GM19239 (cell line): ENCODE results near the gene HIVEP3.

Source experiments
- DNase-seq: peaks from one replicate; pipeline ENCODE4 v3.0.0; 2011; ENCODE audit warnings: low spot score; ENCODE audit not compliant: insufficient read length
- FAIRE-seq: peaks from 2 replicates; lab custom pipeline; 2011; peaks lifted over from hg19 to GRCh38; lab: Jason Lieb, UNC

The HIVEP3 gene

DNA sequence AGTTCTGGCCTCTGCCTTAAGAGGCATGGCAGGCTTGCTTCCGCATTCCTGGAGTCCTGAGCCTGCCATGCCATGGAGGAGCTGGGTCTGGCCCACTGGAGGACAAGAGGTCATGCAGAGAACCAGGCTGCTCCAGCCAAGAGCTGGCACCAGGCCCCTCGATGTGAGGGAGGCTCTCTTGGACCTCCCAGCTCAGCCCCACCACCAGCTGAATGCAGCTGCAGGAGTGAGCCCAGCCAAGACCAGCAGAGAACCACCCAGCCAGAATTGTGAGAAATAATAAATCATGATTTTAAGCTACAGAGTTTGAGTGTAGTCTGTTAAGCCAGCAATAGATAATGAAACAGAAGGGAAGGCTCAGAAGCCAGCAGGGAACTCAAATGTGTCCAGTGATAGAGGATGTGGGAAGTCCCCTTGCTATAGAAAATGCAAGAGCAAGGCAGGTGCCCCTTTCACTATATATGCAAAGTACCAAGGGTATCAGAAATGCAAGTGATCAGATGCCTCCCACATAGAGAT lies 118.4 kb downstream of the HIVEP3 start:
- DNase-seq (no peak), FAIRE-seq (peak; percentile 86)

DNA sequence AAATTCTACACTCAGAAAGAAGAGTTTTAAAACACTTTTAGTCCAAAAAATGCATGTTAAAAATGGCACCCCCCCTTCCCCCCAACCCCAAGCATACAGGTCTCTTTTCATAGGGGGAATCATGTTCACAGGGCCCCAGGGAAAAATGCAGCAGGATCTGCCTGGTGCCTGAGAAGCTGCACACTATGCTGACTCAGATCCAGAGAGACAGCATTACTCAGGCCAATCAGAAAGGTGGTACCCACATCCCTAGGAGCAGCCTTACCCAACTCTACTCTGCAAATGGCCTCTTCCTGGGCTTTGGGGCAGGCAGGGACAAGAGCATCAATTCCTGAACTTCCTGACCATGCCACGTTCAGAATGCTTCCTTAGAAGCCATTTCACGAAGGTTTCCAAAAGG lies 119.0 kb downstream of the HIVEP3 start:
- no peak for FAIRE-seq
- DNase-seq, result no peak

DNA sequence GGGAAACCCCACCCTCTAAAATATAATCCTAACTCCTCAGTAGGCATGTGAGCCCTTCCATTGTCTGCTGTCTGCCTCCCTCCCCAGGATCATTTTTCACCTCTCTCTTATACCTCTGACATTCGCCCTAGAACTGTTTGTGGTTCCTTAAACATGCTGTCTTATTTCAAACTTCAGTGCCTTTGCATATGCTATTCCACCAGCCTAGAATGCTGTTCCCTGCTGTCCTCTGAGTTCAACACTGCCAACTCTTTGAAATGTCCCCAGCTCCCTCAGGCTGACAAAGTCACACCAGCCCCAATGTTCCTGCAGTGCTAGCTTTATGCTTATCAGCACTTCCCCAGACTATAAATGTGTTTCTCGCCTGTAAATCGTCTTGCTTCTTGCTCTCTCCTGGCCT lies 119.5 kb downstream of the HIVEP3 start:
- no peak for FAIRE-seq
- no peak for DNase-seq

DNA sequence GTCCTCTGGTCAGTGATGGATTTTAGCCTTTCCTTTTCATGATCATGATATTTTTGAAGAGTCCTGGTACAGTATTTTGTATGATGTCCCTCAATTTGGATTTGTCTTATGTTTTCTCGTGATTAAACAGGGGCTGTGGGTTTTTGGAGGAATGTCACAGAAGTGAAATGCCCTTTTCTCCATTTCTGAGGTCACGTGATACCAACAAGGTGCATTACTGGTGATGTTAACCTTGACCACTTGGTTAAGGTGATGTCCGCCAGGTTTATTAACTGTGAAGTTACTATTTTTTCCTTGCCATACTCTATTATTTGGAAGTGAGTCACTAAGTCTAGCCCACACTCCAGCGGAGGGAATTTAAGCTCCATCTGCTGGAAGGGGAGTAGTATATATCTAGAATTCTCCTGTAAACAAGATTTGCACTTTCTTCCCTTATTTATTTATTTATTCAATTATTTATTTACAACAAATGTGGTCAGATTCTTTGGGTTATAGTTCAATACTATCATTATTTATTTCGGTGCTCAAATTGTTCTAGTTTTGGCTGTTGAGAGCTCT lies 123.4 kb downstream of the HIVEP3 start:
- no peak for FAIRE-seq
- no peak for DNase-seq

DNA sequence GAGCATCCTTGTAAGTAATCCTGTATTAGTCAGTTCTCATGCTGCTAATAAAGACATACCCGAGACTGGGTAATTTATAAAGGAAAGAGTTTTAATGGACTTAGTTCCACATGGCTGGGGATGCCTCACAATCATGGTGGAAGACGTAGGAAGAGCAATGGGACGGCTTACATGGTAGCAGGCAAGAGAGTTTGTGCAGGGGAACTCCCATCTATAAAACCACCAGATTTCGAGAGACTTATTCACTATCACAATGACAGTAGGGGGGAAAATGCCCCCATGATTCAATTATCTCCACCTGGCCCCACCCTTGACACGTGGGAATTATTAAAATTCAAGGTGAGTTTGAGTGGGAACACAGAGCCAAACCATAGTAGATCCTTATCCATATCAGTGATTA lies 124.7 kb downstream of the HIVEP3 start:
- FAIRE-seq (no peak), DNase-seq (no peak)

DNA sequence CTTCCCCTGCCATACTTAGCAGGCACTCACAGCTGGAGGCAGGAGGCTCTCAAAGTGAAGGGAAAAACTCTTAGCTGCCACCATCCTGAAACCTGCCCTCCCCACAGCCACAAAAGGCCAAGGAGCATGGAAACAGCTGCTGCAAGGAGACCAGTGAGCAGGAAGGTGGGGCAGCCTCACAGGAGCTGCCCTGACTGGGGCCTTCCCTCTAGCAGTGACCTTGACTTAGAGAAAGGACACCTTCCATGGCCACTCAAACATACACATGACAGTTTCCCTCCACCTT lies 126.3 kb downstream of the HIVEP3 start:
- FAIRE-seq, result no peak
- no peak for DNase-seq

DNA sequence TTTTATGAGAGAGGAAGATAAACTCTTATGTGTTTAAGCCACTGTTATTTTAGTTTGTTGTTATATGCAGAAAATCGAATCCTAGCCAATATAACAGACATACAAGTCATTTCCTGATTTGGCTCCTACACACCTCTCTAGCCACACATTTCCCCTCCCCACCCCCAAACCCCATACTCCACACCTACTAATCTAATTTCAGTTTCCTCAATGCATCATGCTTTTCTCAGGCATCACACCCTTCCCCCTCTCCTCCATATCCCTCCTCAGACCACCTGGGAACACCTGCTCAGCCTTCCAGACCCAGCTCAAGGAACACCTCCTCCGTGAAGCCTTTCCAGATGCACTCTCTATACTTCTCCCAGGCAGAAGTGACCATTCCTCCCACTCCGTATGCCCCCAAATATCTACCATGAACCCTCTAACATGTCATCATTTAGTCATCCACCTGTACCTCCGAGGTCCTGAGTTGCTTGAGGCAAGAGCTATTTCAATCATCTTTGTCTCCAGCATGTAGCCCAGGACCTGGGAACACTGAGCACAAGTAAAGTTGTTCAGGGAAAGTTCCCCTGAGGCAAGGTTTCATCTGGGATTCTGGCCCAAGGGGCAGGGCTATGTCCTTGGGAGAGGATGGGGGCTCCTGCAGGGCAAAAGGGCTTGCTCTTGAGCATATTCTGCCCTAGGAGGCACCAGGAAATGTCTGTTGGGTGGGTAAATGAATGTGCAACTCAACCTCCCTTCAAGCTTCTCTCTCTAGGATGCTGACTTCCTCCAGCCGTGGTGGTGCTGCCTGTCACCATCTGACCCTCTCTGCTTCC lies 126.8 kb downstream of the HIVEP3 start:
- FAIRE-seq (peak; percentile 89), DNase-seq (no peak)

DNA sequence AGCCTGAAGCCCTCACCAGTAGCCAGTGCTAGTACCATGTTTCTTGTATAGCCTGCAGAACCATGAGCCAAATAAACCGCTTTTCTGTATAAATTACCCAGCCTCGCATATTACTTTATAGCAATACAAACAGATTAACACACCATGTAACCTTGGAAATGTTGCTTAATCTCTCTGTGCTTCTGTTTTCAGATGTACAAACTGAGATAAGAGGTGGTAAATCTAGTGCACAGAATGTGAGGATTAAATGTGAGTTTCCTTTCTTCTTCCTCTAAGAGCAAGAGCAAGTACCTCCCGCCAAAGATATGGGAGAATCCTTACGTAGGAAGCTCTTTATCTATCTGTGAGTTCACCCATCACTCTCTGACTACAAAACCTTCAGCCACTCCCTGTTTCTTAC lies 128.4 kb downstream of the HIVEP3 start:
- DNase-seq (no peak), FAIRE-seq (no peak)

DNA sequence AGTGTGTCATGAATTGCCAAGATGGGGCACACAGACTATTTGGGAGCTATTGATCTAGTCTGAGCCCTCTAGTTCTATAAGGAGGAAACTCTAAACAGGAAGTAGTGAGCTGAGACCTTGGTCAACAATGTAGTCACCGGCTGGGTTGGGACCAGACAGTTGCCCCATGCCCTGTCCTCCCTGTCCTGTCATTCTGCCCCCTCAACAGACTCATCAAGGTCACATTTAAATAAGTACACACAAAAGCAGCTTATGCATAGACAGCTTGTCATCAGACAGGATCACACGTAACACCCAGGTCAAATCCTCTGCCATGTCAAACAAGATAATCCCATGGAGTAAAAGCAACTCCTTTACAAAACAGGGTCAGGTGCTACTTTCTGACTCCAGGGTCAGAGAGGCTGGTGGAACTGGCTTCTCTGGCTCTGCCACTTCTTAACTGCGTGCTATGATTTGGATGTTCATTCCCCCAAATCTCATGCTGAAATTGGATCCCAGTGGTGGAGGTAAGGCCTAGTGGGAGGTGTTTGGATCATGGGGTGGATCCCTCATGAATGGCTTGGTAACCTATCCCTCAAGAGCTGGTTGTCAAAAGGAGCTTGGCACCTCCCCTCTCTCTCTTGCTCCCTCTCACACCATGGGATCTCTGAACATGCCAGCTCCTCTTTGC lies 128.9 kb downstream of the HIVEP3 start:
- DNase-seq (no peak), FAIRE-seq (no peak)

DNA sequence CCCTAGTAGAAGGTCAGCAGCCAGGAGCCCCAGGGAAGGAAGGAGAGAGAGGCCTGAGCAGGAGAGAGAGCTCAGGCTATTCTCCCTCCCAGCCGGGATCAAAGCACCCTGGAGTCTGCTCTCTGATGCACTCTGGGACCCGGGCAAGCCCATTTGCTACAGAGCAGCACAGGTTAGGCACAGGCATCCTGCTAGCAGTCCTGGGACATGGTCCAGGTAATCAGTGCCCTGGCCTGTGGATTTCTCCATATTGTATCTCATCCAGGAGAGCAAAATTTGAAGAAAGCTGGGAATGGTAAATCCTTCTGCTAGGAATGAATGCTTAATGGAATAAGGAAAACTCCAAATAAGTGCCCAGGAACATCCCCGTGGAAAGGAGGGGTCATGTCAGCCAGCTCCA lies 130.3 kb downstream of the HIVEP3 start:
- DNase-seq, result no peak
- no peak for FAIRE-seq

DNA sequence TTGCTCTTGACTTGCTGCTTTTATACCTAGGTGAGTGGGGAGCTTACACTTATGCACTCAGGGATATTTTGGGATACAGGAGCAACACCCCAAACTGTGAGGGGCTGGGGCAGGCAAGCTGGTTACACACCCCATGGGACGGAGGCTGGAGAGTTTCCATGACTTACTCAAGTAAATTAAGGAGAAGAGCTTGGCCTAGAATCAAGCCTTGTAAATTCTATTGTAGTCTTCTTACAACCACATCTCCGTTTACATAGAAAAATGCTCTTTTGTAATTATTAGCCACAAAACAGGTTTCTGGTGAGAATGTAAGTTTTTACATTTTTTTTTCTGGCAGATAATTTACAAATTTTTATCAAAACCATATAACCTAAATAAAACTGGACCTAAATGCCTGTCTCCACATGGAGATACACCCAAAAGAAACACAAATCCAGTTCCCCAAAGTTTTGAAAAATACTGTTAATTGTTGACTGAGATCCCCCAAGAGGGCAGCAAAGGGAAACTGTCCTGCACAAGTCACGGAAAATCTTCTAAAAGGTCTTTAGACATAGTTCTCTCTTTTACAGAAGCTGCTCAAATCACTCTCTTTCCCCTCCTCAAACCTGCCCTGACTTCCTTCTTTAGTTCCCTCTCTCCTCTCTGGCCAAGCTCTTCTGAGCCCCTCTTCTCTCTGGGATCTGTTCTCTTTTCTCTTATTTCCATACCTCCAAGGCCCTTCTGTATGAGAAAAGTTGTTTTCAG lies 134.0 kb downstream of the HIVEP3 start:
- FAIRE-seq (no peak), DNase-seq (no peak)

DNA sequence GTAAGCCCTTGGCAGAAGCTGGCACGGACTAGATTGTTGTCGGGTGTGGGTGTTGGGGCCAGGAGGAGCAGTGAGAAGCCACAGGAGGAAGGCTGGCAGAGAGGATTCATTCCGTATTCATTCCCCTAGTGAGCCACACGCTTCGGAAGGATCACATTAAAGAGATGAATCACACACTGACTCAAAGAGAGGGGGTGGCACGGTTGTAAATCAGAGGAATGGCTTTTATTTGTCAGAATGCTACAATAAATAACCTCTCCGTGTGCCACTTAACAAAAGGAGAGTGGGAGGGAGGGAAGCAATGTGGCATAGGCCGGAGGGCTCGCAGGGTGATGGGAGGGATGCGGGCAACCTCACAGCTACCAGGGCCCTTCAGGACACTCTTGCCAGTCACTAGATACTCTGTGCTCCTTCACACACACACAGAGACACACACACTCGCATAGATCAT lies 135.5 kb downstream of the HIVEP3 start:
- FAIRE-seq (no peak), DNase-seq (no peak)

DNA sequence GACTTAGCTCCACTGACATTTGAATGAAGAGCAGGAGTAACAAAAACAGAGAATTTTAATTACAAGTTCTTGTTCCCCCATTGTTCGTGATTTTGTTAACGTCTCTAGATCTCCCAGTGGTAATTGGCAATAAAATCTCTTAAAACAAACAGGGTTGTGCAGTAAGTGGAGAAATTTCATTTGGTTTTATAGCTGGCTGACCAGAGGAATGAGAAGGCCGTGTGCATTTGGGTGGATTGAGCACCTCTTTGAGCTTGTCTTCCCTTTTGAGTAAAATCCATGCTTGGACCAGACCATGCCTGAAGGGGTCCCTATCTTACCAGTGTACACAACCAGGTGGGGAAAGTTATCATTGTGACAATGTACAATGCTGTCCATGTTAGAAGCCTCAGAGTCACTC lies 137.8 kb downstream of the HIVEP3 start:
- DNase-seq (no peak), FAIRE-seq (no peak)

DNA sequence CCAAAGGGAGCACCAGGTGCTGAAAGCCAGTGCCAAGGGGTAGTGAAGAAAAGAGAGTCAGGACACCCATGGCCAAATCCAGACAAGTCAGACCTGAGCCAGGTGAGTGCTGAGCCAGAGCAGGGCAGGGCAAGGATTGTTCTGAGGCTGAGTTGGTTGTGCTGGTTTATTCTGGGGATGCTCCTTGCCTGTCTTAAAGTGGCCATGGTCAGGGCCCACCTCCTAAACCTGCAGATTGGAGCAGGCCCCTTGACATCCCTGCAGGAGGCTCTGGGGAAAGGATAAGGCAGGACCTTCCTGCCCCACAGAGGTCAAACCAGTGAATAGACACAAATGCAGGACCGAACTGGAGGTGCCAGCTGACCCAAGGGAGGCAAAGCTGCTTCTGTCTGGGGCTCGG lies 138.4 kb downstream of the HIVEP3 start:
- DNase-seq (no peak), FAIRE-seq (no peak)

DNA sequence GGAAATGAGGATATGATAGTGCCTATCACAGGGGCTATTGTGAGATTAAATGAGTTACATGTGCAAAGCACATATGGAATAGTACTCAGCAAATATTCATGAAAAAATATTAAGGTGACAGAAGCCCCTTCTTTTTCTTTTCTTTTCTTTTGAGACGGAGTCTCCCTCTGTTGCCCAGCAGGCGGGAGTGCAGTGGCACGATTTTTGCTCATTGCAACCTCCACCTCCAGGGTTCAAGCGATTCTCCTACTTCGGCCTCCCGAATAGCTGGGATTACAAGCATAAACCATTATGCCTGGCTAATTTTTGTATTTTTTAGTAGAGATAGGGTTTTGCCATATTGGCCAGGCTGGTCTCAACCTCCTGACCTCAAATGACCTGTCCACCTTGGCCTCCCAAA lies 139.4 kb downstream of the HIVEP3 start:
- DNase-seq, result no peak
- no peak for FAIRE-seq

DNA sequence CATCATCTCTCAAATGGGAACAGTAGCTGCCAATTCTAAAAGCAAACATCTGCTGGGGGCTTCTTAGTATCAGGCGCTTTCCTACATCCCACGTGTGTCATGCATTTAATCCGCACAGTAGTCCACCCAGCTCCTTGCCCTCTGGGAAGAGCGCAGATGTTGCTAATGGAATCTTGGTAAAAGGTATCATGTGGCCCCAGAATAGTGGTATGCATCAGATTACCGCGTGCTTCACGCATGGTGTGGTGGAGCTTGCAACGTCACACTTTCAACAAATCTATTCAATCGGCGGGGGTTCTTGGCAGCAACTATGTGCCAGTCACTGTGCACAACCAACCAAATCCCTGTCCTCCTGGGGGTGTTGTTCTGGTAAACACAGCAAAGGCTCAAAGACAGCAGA lies 141.0 kb downstream of the HIVEP3 start:
- DNase-seq (no peak), FAIRE-seq (no peak)

DNA sequence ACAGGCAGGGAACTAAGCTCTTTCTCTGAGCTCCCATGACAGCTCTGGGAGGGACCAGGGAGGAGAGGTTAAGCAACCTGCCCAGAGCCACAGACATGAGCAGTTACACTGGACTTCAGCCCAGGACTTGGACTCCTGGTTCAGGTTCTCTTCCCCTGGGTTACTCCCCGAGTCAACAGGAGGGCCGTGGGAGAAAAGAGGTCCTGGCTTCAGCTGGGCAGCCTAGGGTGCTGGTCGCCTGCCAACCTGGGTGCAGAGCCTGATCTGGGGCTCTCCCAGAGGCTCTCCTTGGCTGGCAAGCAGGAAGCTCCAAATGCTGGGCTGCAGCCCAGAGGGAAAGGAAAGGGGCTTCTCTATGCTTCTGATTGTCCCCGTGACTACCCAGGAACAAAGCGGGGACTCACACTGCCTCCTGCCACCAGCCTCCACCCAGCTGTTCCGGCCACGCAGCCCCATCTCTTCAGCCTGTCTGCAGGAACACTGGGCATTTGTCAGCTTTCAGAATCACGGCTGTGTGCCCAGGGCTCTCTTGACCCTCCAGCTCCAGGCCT lies 141.8 kb downstream of the HIVEP3 start:
- no peak for FAIRE-seq

DNA sequence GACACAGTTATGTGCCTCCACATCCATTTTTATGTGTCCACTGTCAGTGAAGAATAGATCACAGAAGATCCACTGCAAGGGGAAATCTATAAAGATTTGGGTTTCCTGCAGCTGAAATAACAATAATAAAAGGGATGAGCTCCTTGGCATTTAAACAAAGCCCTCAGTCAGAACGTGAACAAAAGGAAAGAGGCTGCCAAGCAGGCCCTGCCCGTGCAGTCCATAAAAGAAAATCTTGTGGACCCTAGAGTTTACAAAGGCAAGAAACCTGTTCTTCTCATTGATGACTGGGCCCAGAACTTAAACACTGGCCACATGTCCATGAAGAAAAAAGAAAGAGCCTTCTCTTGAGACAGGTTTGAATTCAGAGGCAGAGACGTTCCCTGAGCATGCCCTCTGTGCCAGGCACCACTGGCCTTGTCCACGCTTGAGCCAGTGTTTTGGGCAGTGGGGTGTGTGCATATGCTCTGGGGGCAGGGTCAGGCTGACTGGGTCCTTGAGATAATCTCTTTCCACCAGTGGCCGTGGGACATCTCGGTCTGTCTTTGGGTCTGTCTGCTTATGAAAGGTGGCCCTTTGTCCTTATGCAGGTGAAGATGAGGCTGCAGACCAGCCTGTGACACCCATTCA lies 142.7 kb downstream of the HIVEP3 start:
- DNase-seq (no peak), FAIRE-seq (no peak)

More for the DNA sequence above, 141.8 kb downstream of the HIVEP3 start:
- DNase-seq, result no peak

DNA sequence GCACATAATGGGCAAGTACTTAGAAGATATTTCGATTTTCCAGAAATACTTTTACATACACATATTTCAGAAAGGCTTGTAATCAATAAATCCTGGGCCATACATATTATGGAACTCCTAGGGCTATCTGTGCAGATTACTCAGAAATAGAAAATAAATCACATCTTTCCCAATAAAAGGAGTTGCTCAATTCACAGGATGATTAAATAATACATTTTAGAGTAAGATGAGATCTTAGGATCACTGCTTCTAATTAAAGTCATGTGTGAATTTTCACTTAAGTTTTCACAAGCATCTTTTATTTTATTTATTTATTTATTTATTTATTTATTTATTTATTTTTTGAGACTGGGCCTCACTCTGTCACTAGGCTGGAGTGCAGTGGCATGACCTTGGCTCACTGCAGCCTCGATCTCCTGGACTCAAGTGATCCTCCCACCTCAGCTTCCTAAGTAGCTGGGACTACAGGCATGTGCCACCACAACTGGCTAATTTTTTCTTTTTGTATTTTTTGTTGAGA lies 144.2 kb downstream of the HIVEP3 start:
- FAIRE-seq (no peak), DNase-seq (no peak)

DNA sequence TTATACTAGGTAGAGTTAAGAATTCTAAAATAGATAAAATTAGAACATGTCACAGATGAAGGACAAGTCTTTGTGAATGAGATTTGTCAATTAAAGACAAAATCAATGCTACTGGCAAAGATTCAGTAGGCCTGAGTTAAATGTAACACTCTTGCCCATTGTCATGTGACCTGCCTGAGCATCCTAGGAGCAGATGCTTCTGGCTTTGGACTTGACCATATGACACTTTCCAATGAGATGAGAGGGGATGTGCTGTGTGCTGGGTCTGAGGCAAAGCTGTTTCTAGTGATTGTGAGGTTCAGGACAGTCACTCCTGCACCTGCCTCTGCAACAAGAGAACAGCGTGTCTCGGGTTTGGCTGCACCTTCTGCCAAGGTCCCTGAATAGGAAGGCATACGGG lies 144.9 kb downstream of the HIVEP3 start:
- DNase-seq (no peak), FAIRE-seq (no peak)
